LNCaP clone FGC (cell line): ENCODE results near the gene COPA.

Experiments used
- DNase-seq: peaks from one replicate; pipeline ENCODE4 v3.0.0-alpha.2; 2011; ENCODE audit warnings: low read depth
- H3K4me3 ChIP-seq: 2 replicates; pipeline ENCODE4 v1.5.1; 2011; ENCODE audit warnings: mild to moderate bottlenecking, low read depth, low read length, control low read depth
- TF ChIP-seq, protein P1 (sequence below): IDR thresholded peaks from 2 replicates; pipeline ENCODE4 v1.5.1; 2012; ENCODE audit warnings: mild to moderate bottlenecking; ENCODE audit not compliant: control insufficient read depth, insufficient read depth; ENCODE audit errors: extremely low read depth

Gene COPA

DNA sequence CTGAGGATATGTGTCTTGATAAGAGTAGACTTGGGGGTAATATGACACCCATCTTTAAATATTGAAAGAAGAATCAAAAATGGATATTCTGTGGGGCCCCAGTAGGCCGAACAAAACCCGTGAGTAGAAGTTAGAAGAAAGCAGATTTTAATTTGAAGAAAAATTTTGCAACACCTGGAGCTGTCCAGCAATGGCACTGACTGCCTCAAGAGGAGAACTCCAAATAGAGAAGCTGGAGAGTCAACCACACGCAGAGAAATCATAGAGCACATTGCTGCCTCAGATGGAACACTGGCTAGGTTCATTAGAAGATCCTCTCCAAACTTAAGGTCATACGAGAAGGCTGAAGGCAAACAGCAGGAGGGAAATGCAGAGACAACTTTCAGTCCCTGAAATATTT lies 30.6 kb upstream of the COPA start:
- DNase-seq: no peak
- TF ChIP-seq, protein P1, sequence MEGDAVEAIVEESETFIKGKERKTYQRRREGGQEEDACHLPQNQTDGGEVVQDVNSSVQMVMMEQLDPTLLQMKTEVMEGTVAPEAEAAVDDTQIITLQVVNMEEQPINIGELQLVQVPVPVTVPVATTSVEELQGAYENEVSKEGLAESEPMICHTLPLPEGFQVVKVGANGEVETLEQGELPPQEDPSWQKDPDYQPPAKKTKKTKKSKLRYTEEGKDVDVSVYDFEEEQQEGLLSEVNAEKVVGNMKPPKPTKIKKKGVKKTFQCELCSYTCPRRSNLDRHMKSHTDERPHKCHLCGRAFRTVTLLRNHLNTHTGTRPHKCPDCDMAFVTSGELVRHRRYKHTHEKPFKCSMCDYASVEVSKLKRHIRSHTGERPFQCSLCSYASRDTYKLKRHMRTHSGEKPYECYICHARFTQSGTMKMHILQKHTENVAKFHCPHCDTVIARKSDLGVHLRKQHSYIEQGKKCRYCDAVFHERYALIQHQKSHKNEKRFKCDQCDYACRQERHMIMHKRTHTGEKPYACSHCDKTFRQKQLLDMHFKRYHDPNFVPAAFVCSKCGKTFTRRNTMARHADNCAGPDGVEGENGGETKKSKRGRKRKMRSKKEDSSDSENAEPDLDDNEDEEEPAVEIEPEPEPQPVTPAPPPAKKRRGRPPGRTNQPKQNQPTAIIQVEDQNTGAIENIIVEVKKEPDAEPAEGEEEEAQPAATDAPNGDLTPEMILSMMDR: no peak
- no peak overlapping the region for H3K4me3 ChIP-seq

- TF ChIP-seq, protein P1: no peak
- H3K4me3 ChIP-seq: no peak overlapping the region
Observed at GRCh38 chr1:160371756-160372155, 28.7 kb upstream of the COPA start.

GRCh38 chr1:160371346-160371631 lies 28.2 kb upstream of the COPA start:
- H3K4me3 ChIP-seq: no peak overlapping the region
- DNase-seq: no peak
- TF ChIP-seq, protein P1: no peak

More at GRCh38 chr1:160371756-160372155, 28.7 kb upstream of the COPA start:
- DNase-seq: no peak

DNA sequence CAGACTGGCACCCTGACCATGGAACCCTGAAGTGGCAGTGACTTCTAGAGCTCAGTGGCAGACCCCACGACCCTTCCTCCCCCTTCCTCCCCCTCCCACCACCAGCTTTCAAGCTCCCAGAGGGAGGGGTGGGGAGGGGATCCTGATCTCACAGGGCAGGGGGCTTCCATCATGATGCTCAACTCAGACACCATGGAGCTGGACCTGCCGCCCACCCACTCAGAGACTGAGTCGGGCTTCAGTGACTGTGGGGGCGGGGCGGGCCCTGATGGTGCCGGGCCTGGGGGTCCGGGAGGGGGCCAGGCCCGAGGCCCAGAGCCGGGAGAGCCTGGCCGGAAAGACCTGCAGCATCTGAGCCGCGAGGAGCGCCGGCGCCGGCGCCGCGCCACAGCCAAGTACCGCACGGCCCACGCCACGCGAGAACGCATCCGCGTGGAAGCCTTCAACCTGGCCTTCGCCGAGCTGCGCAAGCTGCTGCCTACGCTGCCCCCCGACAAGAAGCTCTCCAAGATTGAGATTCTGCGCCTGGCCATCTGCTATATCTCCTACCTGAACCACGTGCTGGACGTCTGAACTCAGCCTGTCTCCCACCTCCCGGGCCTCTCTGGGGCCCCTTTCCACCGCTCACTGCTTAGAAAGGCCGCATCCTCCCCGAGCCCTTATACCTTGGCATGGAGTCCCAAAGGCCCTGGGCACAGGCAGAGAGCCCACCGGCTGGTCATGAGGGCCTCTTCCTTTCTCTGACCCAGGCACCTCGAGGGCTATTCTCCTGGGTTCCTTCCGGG lies 27.7 kb upstream of the COPA start:
- TF ChIP-seq, protein P1: no peak
- DNase-seq: no peak
- H3K4me3 ChIP-seq: no peak overlapping the region

- TF ChIP-seq, protein P1: no peak
- no peak for DNase-seq
- H3K4me3 ChIP-seq: no peak overlapping the region
Observed at GRCh38 chr1:160369087-160369486, 26.0 kb upstream of the COPA start.

DNA sequence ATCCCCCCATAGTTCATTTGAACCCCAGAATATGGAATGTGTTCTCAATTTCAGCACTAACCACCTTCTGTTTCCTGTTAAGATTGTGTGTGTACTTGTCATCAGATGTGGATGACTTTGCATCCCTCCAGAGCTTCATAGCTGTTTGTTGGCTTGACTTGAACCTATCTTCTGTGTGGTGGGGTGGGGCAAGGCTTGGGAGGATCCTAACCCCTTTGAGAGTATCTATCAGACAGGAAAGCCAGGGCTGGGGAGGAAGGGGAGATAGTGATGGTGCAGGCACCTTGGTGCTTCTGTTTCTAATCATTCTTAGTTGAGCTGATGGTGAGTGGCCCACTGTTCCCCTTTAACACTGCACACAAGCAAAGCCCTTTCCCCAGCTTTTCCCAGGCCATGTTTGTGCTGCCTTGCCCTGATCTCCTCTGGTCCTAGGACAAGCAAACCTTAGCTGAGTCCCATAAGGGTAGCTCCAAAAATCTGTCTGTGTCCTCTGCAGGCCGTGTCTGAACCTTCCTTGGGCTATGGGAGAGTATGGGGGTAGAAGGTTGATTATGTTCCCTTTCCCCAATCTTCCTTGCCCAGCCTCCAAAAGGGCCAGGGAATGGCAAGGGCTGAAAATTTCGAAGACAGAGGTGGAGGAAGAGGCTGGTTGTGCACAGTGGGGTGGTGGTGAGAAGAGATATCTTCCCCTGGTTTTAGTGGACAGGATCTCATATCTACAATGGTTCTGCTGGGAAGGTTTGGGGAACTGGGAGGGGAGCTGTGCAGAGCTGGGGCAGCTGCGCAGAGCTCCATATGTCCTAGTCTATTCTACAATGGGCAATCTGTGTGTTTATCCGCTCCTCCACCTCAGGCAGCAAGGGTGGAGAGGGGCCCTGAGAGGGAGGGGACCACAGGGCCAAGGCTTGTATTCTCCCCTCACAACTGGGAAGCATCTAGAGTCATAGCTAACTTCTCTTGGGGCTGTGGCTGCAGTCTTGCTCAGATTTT lies 25.2 kb upstream of the COPA start:
- no peak overlapping the region for H3K4me3 ChIP-seq
- TF ChIP-seq, protein P1: no peak
- DNase-seq: no peak
